ACC112 (cell line): Measurements from ENCODE around the gene NECTIN1.

Experiments
- H2AFZ ChIP-seq: fragments of 200-600 bp; sonication (generic); one replicate; pipeline ENCODE4 v1.6.0; 2017; ENCODE audit warnings: antibody characterized with exemption, low read length; ENCODE audit not compliant: unreplicated experiment
- H3K27ac ChIP-seq: fragments of 200-600 bp; sonication (generic); 2 replicates; pipeline ENCODE4 v1.5.1; 2014; ENCODE audit warnings: low read depth, mild to moderate bottlenecking, antibody characterized with exemption, low read length, moderate library complexity
- H3K27me3 ChIP-seq: fragments of 200-600 bp; sonication (generic); 2 replicates; pipeline ENCODE4 v1.6.1; 2014; ENCODE audit warnings: mild to moderate bottlenecking, antibody characterized with exemption, low read length, moderate library complexity, mixed read lengths; ENCODE audit not compliant: insufficient read depth
- H3K36me3 ChIP-seq: fragments of 200-600 bp; sonication (generic); 2 replicates; pipeline ENCODE4 v1.6.1; 2016; ENCODE audit warnings: mild to moderate bottlenecking, antibody characterized with exemption, low read length, moderate library complexity, mixed read lengths; ENCODE audit not compliant: insufficient read depth
- H3K4me1 ChIP-seq: fragments of 200-600 bp; sonication (generic); one replicate; pipeline ENCODE4 v1.6.1; 2016; ENCODE audit warnings: low read length, mixed read lengths; ENCODE audit not compliant: insufficient read depth, unreplicated experiment, control insufficient read depth
- H3K4me3 ChIP-seq: fragments of 200-600 bp; sonication (generic); 2 replicates; pipeline ENCODE4 v1.5.1; 2014; ENCODE audit warnings: mild to moderate bottlenecking, low read depth, low read length
- H3K79me2 ChIP-seq: fragments of 200-600 bp; sonication (generic); one replicate; pipeline ENCODE4 v1.6.0; 2016; ENCODE audit warnings: low read length; ENCODE audit not compliant: control insufficient read depth, unreplicated experiment, insufficient read depth

The NECTIN1 gene

GRCh38 chr11:119765628-119766027 lies 36.6 kb upstream of the NECTIN1 start:
- Histone ChIP-seq H3K27ac (no peak overlapping the region), H3K4me3 (no peak overlapping the region), H3K27me3 (peaks cover 51% of the 10 kb centered on the region), H3K36me3 (no peaks in the 10 kb centered on the region), H3K79me2 (no peaks in the 10 kb centered on the region), H3K4me1 (no peaks in the 10 kb centered on the region), H2AFZ (no peak overlapping the region)

- Histone ChIP-seq H3K4me1 (peaks cover 6% of the 10 kb centered on the region), H2AFZ (no peak overlapping the region), H3K79me2 (no peaks in the 10 kb centered on the region), H3K27ac (no peak overlapping the region), H3K4me3 (no peak overlapping the region), H3K27me3 (peaks cover 45% of the 10 kb centered on the region), H3K36me3 (no peaks in the 10 kb centered on the region)
Measured at GRCh38 chr11:119764108-119764868, 35.3 kb upstream of the NECTIN1 start.

GRCh38 chr11:119763071-119763728 lies 34.2 kb upstream of the NECTIN1 start:
- Histone ChIP-seq H3K79me2 (no peaks in the 10 kb centered on the region), H3K4me1 (peaks cover 13% of the 10 kb centered on the region), H3K27me3 (peaks cover 34% of the 10 kb centered on the region), H3K27ac (no peak overlapping the region), H3K4me3 (no peak overlapping the region), H2AFZ (no peak overlapping the region), H3K36me3 (no peaks in the 10 kb centered on the region)

GRCh38 chr11:119759747-119760412 lies 30.9 kb upstream of the NECTIN1 start:
- no peaks in the 10 kb centered on the region for H3K79me2 ChIP-seq
- H3K4me3 ChIP-seq: no peak overlapping the region
- H3K36me3 ChIP-seq: no peaks in the 10 kb centered on the region
- peaks cover 23% of the 10 kb centered on the region; the same call in 1 of the 2 replicates for H3K27me3 ChIP-seq
- no peak overlapping the region for H2AFZ ChIP-seq
- peaks cover 13% of the 10 kb centered on the region for H3K4me1 ChIP-seq
- no peak overlapping the region for H3K27ac ChIP-seq

- no peak overlapping the region for H2AFZ ChIP-seq
- H3K27me3 ChIP-seq: peaks cover 28% of the 10 kb centered on the region
- no peaks in the 10 kb centered on the region for H3K79me2 ChIP-seq
- no peak overlapping the region for H3K4me3 ChIP-seq
- H3K4me1 ChIP-seq: peaks cover 13% of the 10 kb centered on the region
- no peaks in the 10 kb centered on the region for H3K36me3 ChIP-seq
- H3K27ac ChIP-seq: no peak overlapping the region
Measured at GRCh38 chr11:119759324-119759723, 30.3 kb upstream of the NECTIN1 start.

GRCh38 chr11:119758291-119758690 lies 29.3 kb upstream of the NECTIN1 start:
- Histone ChIP-seq H3K27ac (no peak overlapping the region), H3K4me3 (no peak overlapping the region), H3K79me2 (no peaks in the 10 kb centered on the region), H3K36me3 (no peaks in the 10 kb centered on the region), H3K4me1 (peaks cover 13% of the 10 kb centered on the region), H3K27me3 (peaks cover 31% of the 10 kb centered on the region), H2AFZ (no peak overlapping the region)

GRCh38 chr11:119757378-119757777 lies 28.4 kb upstream of the NECTIN1 start:
- H3K27ac ChIP-seq: no peak overlapping the region
- H3K27me3 ChIP-seq: peaks cover 40% of the 10 kb centered on the region
- no peak overlapping the region for H2AFZ ChIP-seq
- no peak overlapping the region for H3K4me3 ChIP-seq
- H3K79me2 ChIP-seq: no peaks in the 10 kb centered on the region
- H3K36me3 ChIP-seq: no peaks in the 10 kb centered on the region
- peaks cover 13% of the 10 kb centered on the region for H3K4me1 ChIP-seq

- Histone ChIP-seq H3K4me1 (peaks cover 13% of the 10 kb centered on the region), H3K79me2 (no peaks in the 10 kb centered on the region), H2AFZ (no peak overlapping the region), H3K36me3 (no peaks in the 10 kb centered on the region), H3K27me3 (peaks cover 49% of the 10 kb centered on the region), H3K4me3 (no peak overlapping the region), H3K27ac (no peak overlapping the region)
Measured at GRCh38 chr11:119756169-119756865, 27.3 kb upstream of the NECTIN1 start.

GRCh38 chr11:119755356-119756071 lies 26.5 kb upstream of the NECTIN1 start:
- Histone ChIP-seq H3K36me3 (no peaks in the 10 kb centered on the region), H2AFZ (no peak overlapping the region), H3K4me3 (no peak overlapping the region), H3K79me2 (no peaks in the 10 kb centered on the region), H3K27me3 (peaks cover 50% of the 10 kb centered on the region), H3K27ac (no peak overlapping the region), H3K4me1 (peaks cover 13% of the 10 kb centered on the region)
